NCI-H345 treated with DMSO at 0.1 percent for 48 hours (cell line): ENCODE data around the gene SH2B2.
A peak's percentile ranks its signal among the peaks of the same experiment; 100 is the strongest.

Experiments
- DNase-seq: peaks from one replicate; lab custom pipeline; 2025; ENCODE audit not compliant: unreplicated experiment; lab: John Stamatoyannopoulos, UW

SH2B2 gene

GRCh38 chr7:102264367-102264891 is 22.2 kb upstream of the SH2B2 start:
- DNase-seq = no peak

GRCh38 chr7:102266541-102266940 is 20.1 kb upstream of the SH2B2 start:
- DNase-seq = no peak

- no peak for DNase-seq
Measured at GRCh38 chr7:102268635-102269034, 18.0 kb upstream of the SH2B2 start.

GRCh38 chr7:102270178-102270887 is 16.3 kb upstream of the SH2B2 start:
- DNase-seq = no peak

- no peak for DNase-seq
Measured at GRCh38 chr7:102271158-102271798, 15.4 kb upstream of the SH2B2 start.

GRCh38 chr7:102272075-102272916 is 14.4 kb upstream of the SH2B2 start:
- peak; percentile 24 for DNase-seq

GRCh38 chr7:102272917-102273748 is 13.5 kb upstream of the SH2B2 start:
- DNase-seq = no peak

- no peak for DNase-seq
Measured at GRCh38 chr7:102273749-102274712, 12.6 kb upstream of the SH2B2 start.

GRCh38 chr7:102275123-102275703 is 11.5 kb upstream of the SH2B2 start:
- no peak for DNase-seq

GRCh38 chr7:102277901-102278300 is 8.8 kb upstream of the SH2B2 start:
- no peak for DNase-seq

GRCh38 chr7:102279537-102280400 is 6.9 kb upstream of the SH2B2 start:
- peak; percentile 22 for DNase-seq

GRCh38 chr7:102280521-102280920 is 6.1 kb upstream of the SH2B2 start:
- DNase-seq = no peak

- DNase-seq = no peak
Measured at GRCh38 chr7:102281785-102282184, 4.9 kb upstream of the SH2B2 start.

GRCh38 chr7:102282465-102283362 is 4.0 kb upstream of the SH2B2 start:
- DNase-seq = no peak

- DNase-seq = no peak
Measured at GRCh38 chr7:102283477-102284189, 3.0 kb upstream of the SH2B2 start.

- no peak for DNase-seq
Measured at GRCh38 chr7:102284399-102284798, 2.3 kb upstream of the SH2B2 start.
